GM12874 (cell line): ENCODE results near the gene DGKA.

Source experiments
- TF ChIP-seq, protein P1 (sequence below): IDR thresholded peaks from 2 replicates; pipeline ENCODE4 v1.5.1; 2011; ENCODE audit warnings: low read depth, mild to moderate bottlenecking, control low read depth, low read length, moderate library complexity; ENCODE audit not compliant: insufficient read depth

The DGKA gene

DNA sequence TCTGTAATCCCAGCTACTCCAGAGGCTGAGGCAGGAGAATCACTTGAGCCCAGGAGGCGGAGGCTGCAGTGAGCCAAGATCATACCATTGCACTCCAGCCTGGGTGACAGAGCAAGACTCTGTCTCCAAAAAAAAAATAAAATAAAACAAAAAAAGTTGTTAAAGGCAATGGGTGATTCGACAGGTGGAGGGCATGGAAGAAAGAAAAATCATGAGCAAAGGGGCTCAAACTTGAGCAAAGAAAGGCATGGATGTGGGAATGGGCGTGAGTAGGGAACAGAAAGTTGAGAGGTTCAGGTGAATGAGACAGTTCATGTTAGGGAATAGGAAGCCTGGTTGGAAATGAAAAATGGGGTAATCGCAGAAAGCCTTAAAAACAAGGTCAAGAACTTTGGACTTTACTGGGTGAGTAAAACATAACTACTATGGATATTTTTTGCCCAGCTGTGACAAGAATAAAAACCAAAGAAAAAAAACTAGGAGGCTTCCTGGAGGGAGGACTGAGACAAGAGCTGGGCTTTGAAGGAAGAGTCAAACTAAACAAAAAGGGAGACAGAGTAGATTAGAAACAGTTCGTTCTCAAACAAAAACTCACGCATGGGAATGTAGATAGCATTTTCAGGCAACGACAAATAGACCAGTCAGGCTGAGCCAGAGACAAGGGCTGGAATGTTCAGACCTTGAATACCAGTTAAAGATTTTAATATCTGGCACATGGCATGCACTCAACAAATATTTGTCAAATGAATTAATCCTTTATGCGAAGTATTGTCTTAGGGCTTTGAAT, 22.0 kb upstream of the DGKA start:
- TF ChIP-seq, protein P1, sequence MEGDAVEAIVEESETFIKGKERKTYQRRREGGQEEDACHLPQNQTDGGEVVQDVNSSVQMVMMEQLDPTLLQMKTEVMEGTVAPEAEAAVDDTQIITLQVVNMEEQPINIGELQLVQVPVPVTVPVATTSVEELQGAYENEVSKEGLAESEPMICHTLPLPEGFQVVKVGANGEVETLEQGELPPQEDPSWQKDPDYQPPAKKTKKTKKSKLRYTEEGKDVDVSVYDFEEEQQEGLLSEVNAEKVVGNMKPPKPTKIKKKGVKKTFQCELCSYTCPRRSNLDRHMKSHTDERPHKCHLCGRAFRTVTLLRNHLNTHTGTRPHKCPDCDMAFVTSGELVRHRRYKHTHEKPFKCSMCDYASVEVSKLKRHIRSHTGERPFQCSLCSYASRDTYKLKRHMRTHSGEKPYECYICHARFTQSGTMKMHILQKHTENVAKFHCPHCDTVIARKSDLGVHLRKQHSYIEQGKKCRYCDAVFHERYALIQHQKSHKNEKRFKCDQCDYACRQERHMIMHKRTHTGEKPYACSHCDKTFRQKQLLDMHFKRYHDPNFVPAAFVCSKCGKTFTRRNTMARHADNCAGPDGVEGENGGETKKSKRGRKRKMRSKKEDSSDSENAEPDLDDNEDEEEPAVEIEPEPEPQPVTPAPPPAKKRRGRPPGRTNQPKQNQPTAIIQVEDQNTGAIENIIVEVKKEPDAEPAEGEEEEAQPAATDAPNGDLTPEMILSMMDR, result no peak

DNA sequence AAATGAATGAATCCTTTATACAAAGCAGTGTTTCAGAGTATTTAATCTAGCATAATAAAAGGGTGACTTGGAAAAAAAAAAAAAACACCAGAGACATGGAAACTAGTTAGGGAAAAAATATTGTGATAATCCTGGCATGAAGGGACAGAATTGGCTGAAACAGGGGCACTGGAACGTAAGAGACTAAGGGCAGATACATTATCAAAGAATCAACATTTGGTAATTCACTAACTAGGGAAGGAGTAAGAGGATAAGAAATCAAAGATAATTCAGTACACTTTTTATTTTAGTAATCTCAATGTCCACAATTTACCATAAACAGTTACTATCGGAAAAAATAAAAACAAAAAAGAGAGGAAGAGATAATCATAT, 21.5 kb upstream of the DGKA start:
- TF ChIP-seq, protein P1, result no peak

DNA sequence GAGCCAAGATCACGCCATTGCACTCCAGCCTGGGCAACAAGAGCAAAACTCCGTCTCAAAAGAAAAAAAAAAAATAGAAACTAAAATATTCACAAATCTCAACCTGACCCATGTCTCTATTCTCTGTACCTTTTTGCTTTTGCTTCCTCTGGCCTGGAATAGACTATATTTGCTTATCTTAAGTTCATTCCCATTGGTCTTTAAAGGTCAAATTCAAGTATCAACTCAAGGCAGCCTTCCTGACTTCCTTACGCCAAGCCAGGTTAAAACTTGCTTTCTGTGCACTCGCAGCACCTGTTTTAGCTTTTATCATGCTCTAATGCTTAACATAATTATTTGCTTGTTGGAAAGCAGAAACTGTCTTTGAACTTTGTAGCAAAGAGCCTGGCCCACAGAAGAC, 18.1 kb upstream of the DGKA start:
- TF ChIP-seq, protein P1, result no peak

DNA sequence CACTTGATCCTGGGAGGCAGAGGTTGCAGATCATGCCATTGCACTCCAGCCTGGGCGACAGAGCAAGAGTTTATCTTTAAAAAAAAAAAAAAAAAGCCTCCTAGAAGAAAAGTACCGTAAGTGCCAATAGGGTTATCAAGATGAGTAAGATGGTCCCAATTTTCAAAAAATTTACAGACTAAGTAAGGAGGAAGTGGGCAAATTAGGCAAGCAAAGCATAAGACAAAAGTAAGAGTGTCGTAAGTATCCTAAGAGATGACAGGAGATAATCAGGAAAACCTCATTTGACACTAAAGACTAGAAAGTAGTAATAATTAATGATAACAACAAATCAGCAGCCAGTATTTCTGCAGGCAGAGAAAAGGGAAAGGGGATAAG, 15.5 kb upstream of the DGKA start:
- TF ChIP-seq, protein P1, result no peak

DNA sequence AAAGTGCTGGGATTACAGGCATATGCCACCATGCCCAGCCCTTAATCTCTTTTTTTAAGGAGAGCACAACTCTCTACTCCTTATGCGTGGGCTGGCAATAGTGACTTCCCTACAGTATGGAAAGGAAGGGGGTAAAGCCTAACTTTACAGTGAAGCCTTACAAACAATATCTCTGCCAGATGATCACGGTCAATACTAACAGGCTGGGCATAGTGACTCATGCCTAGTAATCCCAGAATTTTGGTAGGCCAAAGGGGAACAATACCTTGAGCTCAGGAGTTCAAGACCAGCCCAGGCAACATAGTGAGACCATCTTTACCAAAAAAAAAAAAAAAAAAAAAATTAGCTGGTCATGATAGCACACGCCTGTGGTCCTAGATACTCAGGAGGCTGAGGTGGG, 8.8 kb upstream of the DGKA start:
- TF ChIP-seq, protein P1, result no peak

DNA sequence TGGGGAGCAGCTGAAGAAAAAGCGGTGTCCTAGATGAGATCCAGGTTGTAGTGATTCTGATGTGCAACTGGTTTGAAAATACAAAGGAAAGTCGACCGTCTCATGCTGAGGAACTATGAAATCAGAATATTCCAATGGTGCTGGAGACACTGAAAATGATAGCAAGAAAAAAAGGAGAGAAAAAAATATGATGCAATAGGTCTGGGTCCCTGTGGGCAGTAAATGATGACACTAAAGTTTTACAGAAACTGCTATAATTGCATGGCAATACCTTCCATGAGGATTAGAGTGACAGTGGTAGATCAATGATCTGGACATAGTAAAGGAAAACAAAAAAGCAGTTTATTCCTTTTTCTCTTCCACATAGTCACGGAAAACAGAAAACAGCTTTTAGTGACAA, 5.6 kb upstream of the DGKA start:
- TF ChIP-seq, protein P1, result no peak

DNA sequence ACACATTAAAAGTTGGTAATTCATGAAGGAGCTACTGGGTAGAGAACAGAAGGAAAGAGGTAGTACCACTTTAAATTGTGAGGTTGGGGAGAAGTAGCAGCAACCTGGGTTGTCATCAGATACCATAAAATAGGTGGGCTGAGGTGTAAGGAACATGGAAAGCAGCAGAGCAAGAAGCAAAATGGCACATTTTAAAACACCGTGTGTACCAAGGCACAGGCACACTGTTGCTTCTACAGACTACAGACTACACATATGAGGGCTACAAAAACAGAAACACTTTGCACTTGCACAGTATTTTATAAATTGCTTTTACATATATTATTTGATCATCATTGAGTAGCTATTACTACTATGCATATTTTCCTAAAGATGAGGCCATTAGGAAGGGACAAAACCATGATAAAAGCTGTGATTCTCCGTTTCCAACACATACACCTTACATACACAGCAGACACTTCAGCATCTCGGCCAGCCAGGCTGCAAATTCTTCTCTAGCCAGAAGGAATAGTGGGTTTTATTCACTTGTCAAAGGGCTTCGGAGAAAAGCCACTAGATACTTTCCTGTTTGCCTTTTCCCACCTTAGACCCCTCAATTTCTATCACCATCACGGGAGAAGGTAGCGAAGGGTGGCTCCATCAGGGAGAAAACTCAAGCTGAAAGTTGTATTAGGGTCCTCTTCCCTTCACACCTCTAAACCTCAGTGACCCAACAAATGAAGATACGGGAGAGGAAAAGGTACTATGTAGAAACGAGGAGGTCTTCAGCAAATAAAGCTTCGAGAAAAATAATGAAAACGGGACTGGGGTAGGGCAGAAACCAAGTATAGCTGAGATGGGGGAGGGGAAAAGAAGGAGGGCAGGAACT, 4.9 kb upstream of the DGKA start:
- TF ChIP-seq, protein P1, result no peak
